ENCODE results near the gene OR51B5. TPM values are rescaled to one million over a fixed set of nuclear protein-coding genes. Genes with fewer than 3 reads are reported as not detected.

Gene OR51B5
- polyA plus RNA-seq, 1 of the 3 experiments (the other 2 are of a cell fraction) = 0.15 TPM

- 0% methylated on average over 1 of the region's 1 CpG for WGBS (ENCODE audit: low lambda C conversion rate)
- no peaks in the 10 kb centered on the region for H3K79me2 ChIP-seq (ENCODE audit: insufficient read depth)
- peaks cover 6% of the 10 kb centered on the region; the same call in 1 of the 2 replicates for H3K27me3 ChIP-seq (ENCODE audit: insufficient read depth)
- H3F3A ChIP-seq (replicated peaks; ENCODE audit: insufficient read depth) = no peaks in the 10 kb centered on the region
- H3K9me2 ChIP-seq = no peaks in the 10 kb centered on the region
- no peak overlapping the region for H3K4me2 ChIP-seq
- no peaks in the 10 kb centered on the region for H4K20me1 ChIP-seq (ENCODE audit: insufficient read depth)
- H3K9ac ChIP-seq = no peak overlapping the region
- no peak overlapping the region for H3K4me3 ChIP-seq (ENCODE audit: low read depth in 2 of 2, low read length in 1 of 2)
- no peaks in the 10 kb centered on the region for H3K36me3 ChIP-seq (replicated peaks in 1 of 2; ENCODE audit: control insufficient read depth in 1 of 2, insufficient read depth in 2 of 2, low read length in 1 of 2)
- H3K9me3 ChIP-seq = no peaks in the 10 kb centered on the region
- H3K27ac ChIP-seq (ENCODE audit: low read depth in 2 of 2, low read length in 1 of 2) = no peak overlapping the region
- no peak for DNase-seq
- no peak for TF ChIP-seq FOXM1 (IDR thresholded peaks at IDR 0.05; ENCODE audit: low read depth)
- no peak for TF ChIP-seq GABPA (IDR thresholded peaks at IDR 0.05; ENCODE audit: low read depth)
- TF ChIP-seq ZBTB33 (IDR thresholded peaks at IDR 0.05; ENCODE audit: borderline replicate concordance, low read depth) = no peak
- TF ChIP-seq RCOR1 (IDR thresholded peaks at IDR 0.05; ENCODE audit: low read length) = no peak
- TF ChIP-seq SMC3 (IDR thresholded peaks at IDR 0.05; ENCODE audit: low read depth, low read length) = no peak
- TF ChIP-seq TCF12 (IDR thresholded peaks at IDR 0.05) = no peak
- no peak for TF ChIP-seq CTCF (IDR thresholded peaks at IDR 0.05)
- TF ChIP-seq POLR2AphosphoS5 (IDR thresholded peaks at IDR 0.05; ENCODE audit: low read depth, low read length) = no peak
- no peak for TF ChIP-seq RXRA (IDR thresholded peaks at IDR 0.05; ENCODE audit: borderline replicate concordance, low read depth)
- TF ChIP-seq EP300 (IDR thresholded peaks at IDR 0.05; ENCODE audit: borderline replicate concordance in 1 of 2, low read depth in 1 of 2, low read length in 1 of 2) = no peak
- no peak for TF ChIP-seq RFX5 (IDR thresholded peaks at IDR 0.05; ENCODE audit: low read length)
- TF ChIP-seq TAF1 (IDR thresholded peaks at IDR 0.05; ENCODE audit: borderline replicate concordance, low read depth, low read length) = no peak
- TF ChIP-seq TEAD4 (IDR thresholded peaks at IDR 0.05; ENCODE audit: borderline replicate concordance, insufficient read depth) = no peak
- H2AFZ ChIP-seq (ENCODE audit: low read depth) = no peak overlapping the region
- CTCF ChIA-PET = no interaction called here
- POLR2A ChIA-PET = no interaction called here
- no peaks in the 10 kb centered on the region for H3K4me1 ChIP-seq (ENCODE audit: control insufficient read depth in 1 of 2, insufficient read depth in 2 of 2, low read depth in 1 of 2, low read length in 1 of 2)
Observed at GRCh38 chr11:5298451-5298850, 44.9 kb downstream of the OR51B5 start.

GRCh38 chr11:5297721-5298323, 45.5 kb downstream of the OR51B5 start:
- Histone ChIP-seq H4K20me1 (ENCODE audit: insufficient read depth) (no peaks in the 10 kb centered on the region), H3K36me3 (replicated peaks in 1 of 2; ENCODE audit: control insufficient read depth in 1 of 2, insufficient read depth in 2 of 2, low read length in 1 of 2) (no peaks in the 10 kb centered on the region), H3K79me2 (ENCODE audit: insufficient read depth) (no peaks in the 10 kb centered on the region), H3K4me2 (no peak overlapping the region), H3K27ac (ENCODE audit: low read depth in 2 of 2, low read length in 1 of 2) (no peak overlapping the region), H3F3A (replicated peaks; ENCODE audit: insufficient read depth) (no peaks in the 10 kb centered on the region), H3K9me3 (no peaks in the 10 kb centered on the region), H3K9ac (no peak overlapping the region), H3K9me2 (no peaks in the 10 kb centered on the region), H2AFZ (ENCODE audit: low read depth) (no peak overlapping the region), H3K4me1 (ENCODE audit: control insufficient read depth in 1 of 2, insufficient read depth in 2 of 2, low read depth in 1 of 2, low read length in 1 of 2) (no peaks in the 10 kb centered on the region), H3K4me3 (ENCODE audit: low read depth in 2 of 2, low read length in 1 of 2) (no peak overlapping the region), H3K27me3 (ENCODE audit: insufficient read depth) (peaks cover 6% of the 10 kb centered on the region; the same call in 1 of the 2 replicates)
- POLR2A ChIA-PET = no interaction called here
- WGBS (ENCODE audit: low lambda C conversion rate) = 4% methylated on average over 4 of the region's 4 CpGs
- TF ChIP-seq REST (IDR thresholded peaks at IDR 0.05; ENCODE audit: low read depth, low read length) = no peak
- TF ChIP-seq EP300 (IDR thresholded peaks at IDR 0.05; ENCODE audit: borderline replicate concordance in 1 of 2, low read depth in 1 of 2, low read length in 1 of 2) = no peak
- TF ChIP-seq JUND (IDR thresholded peaks at IDR 0.05) = no peak
- no peak for TF ChIP-seq MXI1 (IDR thresholded peaks at IDR 0.05; ENCODE audit: low read depth, low read length)
- TF ChIP-seq GATA2 (CRISPR knock-in tag; IDR thresholded peaks at IDR 0.05) = no peak
- no peak for TF ChIP-seq USF1 (IDR thresholded peaks at IDR 0.05; ENCODE audit: borderline replicate concordance, low read depth)
- CTCF ChIA-PET = no interaction called here
- no peak for DNase-seq

Data from SK-N-SH (cell line).